Body of pancreas (tissue), 4 donors: ENCODE data around the gene MYL11. TPM values are rescaled to one million over a fixed set of nuclear protein-coding genes. Genes with fewer than 3 reads are reported as not detected.
A peak's percentile ranks its signal among the peaks of the same experiment; 100 is the strongest.

Experiments used
- ATAC-seq: fragments of 150-250 bp; one replicate; pipeline ENCODE4 v1.9.1; 2016
- DNase-seq, 4 donors: peaks; one replicate each; pipeline ENCODE4 v3.0.0-alpha.2; 2019
- H3K27ac ChIP-seq, 4 donors: fragments of 200-600 bp; sonication (generic); 1 replicate in 3 of 4; 2 replicates in 1 of 4; pipeline versions ENCODE4 v1.5.1 to v1.6.1; 2016 to 2019; ENCODE audit warnings: mild to moderate bottlenecking in 1 of 4, mixed read lengths in 1 of 4, moderate library complexity in 1 of 4
- H3K27me3 ChIP-seq, 2 donors: fragments of 200-600 bp; sonication (generic); one replicate each; pipeline ENCODE4 v1.6.0; 2016; ENCODE audit warnings: mild to moderate bottlenecking in 1 of 2
- H3K36me3 ChIP-seq, 2 donors: fragments of 200-600 bp; sonication (generic); replicated peaks in 1 of 2; 2 replicates each; pipeline ENCODE4 v1.5.1; 2016; ENCODE audit warnings: low read depth in 2 of 2; ENCODE audit not compliant: insufficient read depth in 1 of 2
- H3K4me1 ChIP-seq: fragments of 200-600 bp; sonication (generic); one replicate; pipeline ENCODE4 v1.6.0; 2016
- H3K4me3 ChIP-seq, 2 donors: fragments of 200-600 bp; sonication (generic); 1 replicate in 1 of 2; 2 replicates in 1 of 2; pipeline ENCODE4 v1.5.1; 2016 to 2019
- H3K9me3 ChIP-seq, 3 donors: fragments of 200-600 bp; sonication (generic); 1 replicate in 2 of 3; 2 replicates in 1 of 3; pipeline ENCODE4 v1.5.1; 2016
- CTCF ChIP-seq, 7 experiments: fragments of 450-650 bp in 4 of 7; fragments of 200-600 bp in 3 of 7; sonication (generic) in 3 of 7; IDR thresholded peaks; one replicate each; pipeline ENCODE4 v1.5.1; 2016 to 2019; ENCODE audit warnings: antibody characterized with exemption in 7 of 7
- POLR2A ChIP-seq, 3 donors: fragments of 450-650 bp; IDR thresholded peaks; one replicate each; pipeline ENCODE4 v1.6.1; 2016; ENCODE audit warnings: antibody characterized with exemption in 3 of 3, mild to moderate bottlenecking in 2 of 3
- WGBS, 2 donors: methylation state at CpG; one replicate each; pipeline ENCODE4 v1.1.5; 2017; 5-methylcytosine and 5-hydroxymethylcytosine counted together
- intact Hi-C: fragments of 100-400 bp; cut with DNase I; formaldehyde crosslinking; loops from one replicate; pipeline ENCODE4 v1.15.1; 2023
- total RNA-seq, 2 donors: library from RNA; depleted of rRNA; stranded (reverse); fragments of >200 nt; gene quantifications; one replicate each; pipeline ENCODE4 v1.1.0, GENCODE V29; 2016

Gene MYL11
- total RNA-seq, 2 donors from 2014 or later = not detected

GRCh38 chr16:30354423-30355143 lies 20.0 kb upstream of the MYL11 start:
- H3K36me3 ChIP-seq = peaks cover 0 to 5% of the 10 kb centered on the region in 2 donors
- intact Hi-C loops = no loop called here
- H3K27me3 ChIP-seq = no peaks in the 10 kb centered on the region
- DNase-seq (peak in 1 of 4 donors; percentile 25), ATAC-seq (peak; percentile 17)
- no peaks in the 10 kb centered on the region for H3K9me3 ChIP-seq
- peaks cover 52% of the 10 kb centered on the region for H3K4me1 ChIP-seq
- WGBS, 2 donors = 3 to 7% methylated on average over 20 to 33 of the region's 36 CpGs
- TF ChIP-seq CTCF (IDR thresholded peaks at IDR 0.05) (no peak), POLR2A (IDR thresholded peaks at IDR 0.05) (no peak)
- peak overlapping the region; percentile 84 to 97 (median 88) for H3K27ac ChIP-seq
- H3K4me3 ChIP-seq = peak overlapping the region; percentile 65 to 82

GRCh38 chr16:30355144-30355953 lies 19.3 kb upstream of the MYL11 start, which contains the start of gene CD2BP2:
TSS of gene CD2BP2 (minus strand) at chr16:30355308. CDS start at chr16:30354681, 627 bp downstream.
- TF ChIP-seq POLR2A (IDR thresholded peaks at IDR 0.05) = peak in 2 of 3 donors; percentile 62 to 63
- no peak for TF ChIP-seq CTCF (IDR thresholded peaks at IDR 0.05)
- peak within 1 kb of the TSS; percentile 84 to 97 (median 91) for H3K27ac ChIP-seq
- ATAC-seq (peak; percentile 91), DNase-seq (peak; percentile 95 to 98 (median 96))
- H3K36me3 ChIP-seq = peaks cover 0 to 5% of the 10 kb centered on the region in 2 donors
- H3K27me3 ChIP-seq = no peaks in the 10 kb centered on the region
- intact Hi-C loops = no loop called here
- peaks cover 52% of the 10 kb centered on the region for H3K4me1 ChIP-seq
- H3K9me3 ChIP-seq = no peaks in the 10 kb centered on the region
- peak within 1 kb of the TSS; percentile 65 to 82 for H3K4me3 ChIP-seq
- WGBS, 2 donors = 0% methylated on average over 18 to 45 of the region's 45 CpGs

GRCh38 chr16:30355954-30356308 lies 18.7 kb upstream of the MYL11 start:
- ATAC-seq (no peak), DNase-seq (no peak)
- Histone ChIP-seq H3K27ac (peak overlapping the region; percentile 84 to 97 (median 91)), H3K4me1 (peaks cover 52% of the 10 kb centered on the region), H3K4me3 (no peak overlapping the region), H3K9me3 (no peaks in the 10 kb centered on the region), H3K27me3 (no peaks in the 10 kb centered on the region), H3K36me3 (peaks cover 0 to 5% of the 10 kb centered on the region in 2 donors)
- TF ChIP-seq CTCF (IDR thresholded peaks at IDR 0.05) (no peak), POLR2A (IDR thresholded peaks at IDR 0.05) (no peak)
- intact Hi-C loops = no loop called here
- 22 to 48% methylated on average over 1 to 7 of the region's 7 CpGs for WGBS, 2 donors

- Histone ChIP-seq H3K4me1 (peaks cover 49% of the 10 kb centered on the region), H3K27me3 (no peaks in the 10 kb centered on the region), H3K27ac (peak overlapping the region; percentile 84 to 97 (median 91)), H3K36me3 (peaks cover 0 to 5% of the 10 kb centered on the region in 2 donors), H3K9me3 (no peaks in the 10 kb centered on the region), H3K4me3 (no peak overlapping the region)
- TF ChIP-seq CTCF (IDR thresholded peaks at IDR 0.05) (no peak), POLR2A (IDR thresholded peaks at IDR 0.05) (no peak)
- ATAC-seq = no peak
- no peak for DNase-seq
- intact Hi-C loops = no loop called here
- WGBS, 2 donors = 62 to 69% methylated on average over 10 to 12 of the region's 12 CpGs
Observed at GRCh38 chr16:30356401-30357084, 18.1 kb upstream of the MYL11 start.
